Measurements from ENCODE around the gene MS4A8.

- TF ChIP-seq POLR2A (IDR thresholded peaks at IDR 0.05; ENCODE audit: low read length), result no peak
- no peak for TF ChIP-seq GATA1 (IDR thresholded peaks at IDR 0.05; ENCODE audit: low read depth, low read length)
Measured at GRCh38 chr11:60743058-60743457, 43.6 kb downstream of the MS4A8 start.

Measured in erythroblast (primary cell).